Measurements from ENCODE around the gene MARVELD3. TPM values are rescaled to one million over a fixed set of nuclear protein-coding genes. Genes with fewer than 3 reads are reported as not detected.

The MARVELD3 gene
- total and polyA plus RNA-seq, 2 donors (not counting 1 experiment from before 2014, with no cell fraction given) = not detected

DNA sequence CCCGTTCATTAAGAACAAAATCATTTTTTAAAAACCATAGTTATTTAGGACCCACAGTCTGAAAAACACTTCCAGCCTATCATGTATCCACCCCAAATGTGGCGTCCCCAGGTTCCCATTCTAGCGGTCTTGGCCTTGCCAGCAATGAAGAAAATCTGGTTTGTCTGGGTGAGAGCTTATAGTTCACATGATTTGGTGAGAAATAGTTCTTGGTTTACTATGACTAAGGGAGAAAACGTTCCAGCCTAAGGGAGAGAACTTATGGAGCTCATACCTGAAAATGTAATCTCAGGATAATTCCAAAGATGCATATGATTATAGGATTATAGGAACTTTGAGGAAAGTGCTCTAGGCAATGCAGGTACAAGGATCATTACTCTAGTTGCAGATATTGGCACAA lies 4.8 kb downstream of the MARVELD3 start:
- Mint-ChIP-seq H3K9me3 (ENCODE audit: insufficient read depth) (no peaks in the 10 kb centered on the region), H3K27me3 (no peaks in the 10 kb centered on the region), H3K4me1 (peaks cover 1% of the 10 kb centered on the region), H3K27ac (no peak overlapping the region), H3K4me3 (no peak overlapping the region)
- Histone ChIP-seq H3K27me3 (replicated peaks in 1 of 4; ENCODE audit: control extremely low read depth in 1 of 4, control insufficient read depth in 3 of 4, insufficient read depth in 4 of 4, low read length in 3 of 4) (peaks cover 0 to 16% (median 9%) of the 10 kb centered on the region in 4 experiments), H3K9me3 (ENCODE audit: control extremely low read depth in 1 of 3, control insufficient read depth in 2 of 3, insufficient read depth in 1 of 3, low read length in 2 of 3) (peaks cover 0 to 4% (median 0%) of the 10 kb centered on the region in 3 donors), H3K4me1 (ENCODE audit: control insufficient read depth in 2 of 2, insufficient read depth in 2 of 2, low read length in 2 of 2) (peaks cover 11% of the 10 kb centered on the region in 2 donors), H3K27ac (ENCODE audit: low read length in 2 of 2) (no peak overlapping the region), H3K79me2 (ENCODE audit: control insufficient read depth, insufficient read depth, low read length) (no peaks in the 10 kb centered on the region), H4K20me1 (ENCODE audit: control insufficient read depth, insufficient read depth, low read length, poor library complexity, severe bottlenecking) (no peaks in the 10 kb centered on the region), H3K36me3 (replicated peaks in 1 of 2; ENCODE audit: control extremely low read depth in 1 of 2, control insufficient read depth in 1 of 2, extremely low read depth in 1 of 2, insufficient read depth in 2 of 2, low read length in 1 of 2) (no peaks in the 10 kb centered on the region), H2AFZ (ENCODE audit: insufficient read depth, low read depth, low read length, poor library complexity, severe bottlenecking) (no peak overlapping the region), H3K4me3 (ENCODE audit: control extremely low read depth in 1 of 5, extremely low read depth in 1 of 5, insufficient read depth in 1 of 5, low read depth in 2 of 5, low read length in 4 of 5) (no peak overlapping the region), H3K4me2 (replicated peaks; ENCODE audit: low read depth, low read length, poor library complexity, severe bottlenecking) (no peak overlapping the region), H3K9ac (ENCODE audit: low read length) (no peak overlapping the region)
- ChIA-PET CTCF (interaction anchor here (0.6 to 0.7 kb wide), 2 partner anchors 20 to 43 kb away, joined by 3 to 4 read pairs; no protein-coding TSS in a partner anchor), POLR2A (no interaction called here)
- intact Hi-C loops (cut with micrococcal nuclease) = no loop called here
- no peak for ATAC-seq (ENCODE audit: low read depth)
- no peak for TF ChIP-seq EZH2 (IDR thresholded peaks at IDR 0.05; ENCODE audit: borderline replicate concordance, insufficient read depth, low read depth, low read length, poor library complexity, severe bottlenecking)
- TF ChIP-seq, protein P1, sequence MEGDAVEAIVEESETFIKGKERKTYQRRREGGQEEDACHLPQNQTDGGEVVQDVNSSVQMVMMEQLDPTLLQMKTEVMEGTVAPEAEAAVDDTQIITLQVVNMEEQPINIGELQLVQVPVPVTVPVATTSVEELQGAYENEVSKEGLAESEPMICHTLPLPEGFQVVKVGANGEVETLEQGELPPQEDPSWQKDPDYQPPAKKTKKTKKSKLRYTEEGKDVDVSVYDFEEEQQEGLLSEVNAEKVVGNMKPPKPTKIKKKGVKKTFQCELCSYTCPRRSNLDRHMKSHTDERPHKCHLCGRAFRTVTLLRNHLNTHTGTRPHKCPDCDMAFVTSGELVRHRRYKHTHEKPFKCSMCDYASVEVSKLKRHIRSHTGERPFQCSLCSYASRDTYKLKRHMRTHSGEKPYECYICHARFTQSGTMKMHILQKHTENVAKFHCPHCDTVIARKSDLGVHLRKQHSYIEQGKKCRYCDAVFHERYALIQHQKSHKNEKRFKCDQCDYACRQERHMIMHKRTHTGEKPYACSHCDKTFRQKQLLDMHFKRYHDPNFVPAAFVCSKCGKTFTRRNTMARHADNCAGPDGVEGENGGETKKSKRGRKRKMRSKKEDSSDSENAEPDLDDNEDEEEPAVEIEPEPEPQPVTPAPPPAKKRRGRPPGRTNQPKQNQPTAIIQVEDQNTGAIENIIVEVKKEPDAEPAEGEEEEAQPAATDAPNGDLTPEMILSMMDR (IDR thresholded peaks at IDR 0.05) = no peak
- 100% methylated on average over 1 of the region's 4 CpGs for WGBS (ENCODE audit: insufficient coverage)
- no peak for DNase-seq

GRCh38 chr16:71631776-71632175 lies 5.8 kb downstream of the MARVELD3 start:
- Histone ChIP-seq H3K4me3 (ENCODE audit: control extremely low read depth in 1 of 5, extremely low read depth in 1 of 5, insufficient read depth in 1 of 5, low read depth in 2 of 5, low read length in 4 of 5) (no peak overlapping the region), H2AFZ (ENCODE audit: insufficient read depth, low read depth, low read length, poor library complexity, severe bottlenecking) (no peak overlapping the region), H3K9me3 (ENCODE audit: control extremely low read depth in 1 of 3, control insufficient read depth in 2 of 3, insufficient read depth in 1 of 3, low read length in 2 of 3) (peaks cover 0 to 3% (median 0%) of the 10 kb centered on the region in 3 donors), H3K4me2 (replicated peaks; ENCODE audit: low read depth, low read length, poor library complexity, severe bottlenecking) (no peak overlapping the region), H3K27me3 (replicated peaks in 1 of 4; ENCODE audit: control extremely low read depth in 1 of 4, control insufficient read depth in 3 of 4, insufficient read depth in 4 of 4, low read length in 3 of 4) (peaks cover 0 to 8% (median 3%) of the 10 kb centered on the region in 4 experiments), H3K27ac (ENCODE audit: low read length in 2 of 2) (no peak overlapping the region), H3K4me1 (ENCODE audit: control insufficient read depth in 2 of 2, insufficient read depth in 2 of 2, low read length in 2 of 2) (peaks cover under 1 to 2% of the 10 kb centered on the region in 2 donors), H4K20me1 (ENCODE audit: control insufficient read depth, insufficient read depth, low read length, poor library complexity, severe bottlenecking) (no peaks in the 10 kb centered on the region), H3K36me3 (replicated peaks in 1 of 2; ENCODE audit: control extremely low read depth in 1 of 2, control insufficient read depth in 1 of 2, extremely low read depth in 1 of 2, insufficient read depth in 2 of 2, low read length in 1 of 2) (no peaks in the 10 kb centered on the region), H3K79me2 (ENCODE audit: control insufficient read depth, insufficient read depth, low read length) (no peaks in the 10 kb centered on the region), H3K9ac (ENCODE audit: low read length) (no peak overlapping the region)
- no peaks in the 10 kb centered on the region for H3K4me1 Mint-ChIP-seq
- no peaks in the 10 kb centered on the region for H3K9me3 Mint-ChIP-seq (ENCODE audit: insufficient read depth)
- TF ChIP-seq, protein P1 (IDR thresholded peaks at IDR 0.05) = no peak
- TF ChIP-seq EZH2 (IDR thresholded peaks at IDR 0.05; ENCODE audit: borderline replicate concordance, insufficient read depth, low read depth, low read length, poor library complexity, severe bottlenecking) = no peak
- no peak overlapping the region for H3K4me3 Mint-ChIP-seq
- DNase-seq = no peak
- no peak for ATAC-seq (ENCODE audit: low read depth)
- intact Hi-C loops (cut with micrococcal nuclease) = no loop called here
- no peaks in the 10 kb centered on the region for H3K27me3 Mint-ChIP-seq
- CTCF ChIA-PET = interaction anchor here (0.5 kb wide), 1 partner anchor 221 kb away, joined by 3 read pairs; no protein-coding TSS in a partner anchor
- no peak overlapping the region for H3K27ac Mint-ChIP-seq
- 87% methylated on average over 3 of the region's 4 CpGs for WGBS (ENCODE audit: insufficient coverage)
- POLR2A ChIA-PET = no interaction called here

All from B cell (primary cell).